Stimulated activated CD8-positive, alpha-beta memory T cell treated with anti-CD3 and anti-CD28 coated beads, Interleukin-12 subunit alpha, Interleukin-12 subunit beta, amount 100 ng/mL, for 24 hours (primary cell): ENCODE data around the gene ITIH2.
"Not testable (repeated sequence)": the region's sequence is repeated elsewhere in the genome, so short reads cannot be mapped to it uniquely, and the experiment has no call there.

ENCODE experiments used
- DNase-seq: peaks from one replicate; pipeline ENCODE4 v3.0.0-alpha.2; 2020; ENCODE audit errors: extremely low read depth

Gene ITIH2

GRCh38 chr10:7748637-7749036 lies 45.5 kb downstream of the ITIH2 start:
- DNase-seq: not testable (repeated sequence)

- DNase-seq: no peak
Observed at GRCh38 chr10:7750222-7750621, 47.1 kb downstream of the ITIH2 start.

DNA sequence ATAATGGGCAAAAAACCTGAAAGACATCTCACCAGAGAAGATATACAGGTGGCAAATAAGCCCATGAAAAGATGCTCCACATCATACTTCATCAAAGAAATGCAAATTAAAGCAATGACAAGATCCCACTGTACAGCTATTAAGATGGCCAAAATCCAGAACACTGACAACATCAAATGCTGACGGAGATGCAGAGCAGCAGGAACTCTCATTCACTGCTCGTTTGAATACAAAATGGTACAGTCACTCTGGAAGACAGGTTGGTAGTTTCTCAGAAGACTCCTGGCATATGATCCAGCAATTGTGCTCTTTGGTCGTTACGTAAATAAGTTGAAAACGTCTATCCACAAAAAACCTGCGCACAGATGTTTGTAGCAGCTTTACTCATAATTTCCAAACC lies 49.1 kb downstream of the ITIH2 start:
- DNase-seq: no peak

GRCh38 chr10:7755103-7755502 lies 52.0 kb downstream of the ITIH2 start:
- no peak for DNase-seq

DNA sequence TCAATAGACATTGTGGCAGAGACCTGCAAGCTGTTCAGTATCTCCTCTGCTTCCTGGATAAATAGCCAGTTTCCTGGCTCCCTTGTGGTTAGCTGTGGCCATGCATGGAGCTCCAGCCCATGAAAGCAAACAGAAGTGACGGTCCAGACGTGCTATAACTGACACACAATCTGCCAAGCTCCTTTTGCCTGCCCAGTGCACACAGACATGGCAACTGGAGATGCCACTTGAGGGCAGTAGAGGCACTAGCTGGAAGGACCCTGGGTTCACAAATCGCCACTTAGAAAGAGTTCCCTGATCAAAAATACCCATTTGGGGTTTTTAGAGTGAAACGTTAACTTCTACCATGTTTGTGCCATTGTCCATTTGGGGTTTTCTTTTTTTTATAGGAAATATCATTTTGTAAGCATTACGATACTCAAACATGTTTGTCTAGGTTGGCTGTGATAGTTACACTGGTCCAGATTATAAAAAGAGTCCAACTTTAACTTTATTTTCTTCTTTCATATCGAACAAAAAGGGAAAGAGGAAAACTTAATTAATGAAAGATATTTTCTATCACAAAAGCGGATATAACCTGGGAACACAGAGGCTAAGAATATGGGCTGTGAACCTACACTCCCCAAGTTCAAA lies 53.4 kb downstream of the ITIH2 start:
- no peak for DNase-seq

DNA sequence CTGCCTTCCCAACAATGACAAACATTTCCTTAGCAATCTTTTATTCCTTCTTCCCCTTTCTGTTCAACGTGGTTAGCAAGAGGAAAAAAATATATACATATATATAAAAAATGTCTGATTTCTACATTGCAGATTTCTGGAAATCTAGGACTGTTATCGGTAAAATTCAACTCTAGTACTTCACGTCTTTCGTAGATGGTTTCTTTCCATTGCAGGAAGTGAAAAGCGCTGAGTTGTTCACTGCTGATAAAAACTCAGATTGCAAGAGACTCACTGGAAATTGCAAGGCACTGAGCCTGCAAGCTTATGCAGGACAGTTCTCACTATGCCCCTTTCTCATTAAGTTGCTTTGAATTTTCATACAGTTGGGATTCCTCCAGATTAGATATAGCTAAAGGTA lies 60.8 kb downstream of the ITIH2 start:
- no peak for DNase-seq

DNA sequence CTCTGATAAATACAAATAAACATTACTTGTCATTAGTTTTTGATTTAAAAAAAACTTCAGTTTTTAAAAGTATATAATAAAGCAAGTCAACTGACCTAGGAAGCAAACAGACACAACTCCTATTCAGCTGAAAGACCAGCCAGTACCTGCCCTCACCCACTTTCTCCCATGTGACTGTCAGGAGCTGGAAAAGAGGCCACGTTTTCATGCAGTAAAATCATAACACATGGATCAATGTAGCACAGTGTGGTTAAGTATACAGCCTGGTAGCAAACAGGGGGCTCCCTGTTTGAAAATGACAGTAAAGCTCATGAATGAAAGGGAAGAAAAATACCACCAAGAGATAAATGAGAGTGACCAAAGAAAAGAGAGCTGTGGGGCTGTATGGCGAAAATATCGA lies 63.1 kb downstream of the ITIH2 start:
- DNase-seq: no peak

DNA sequence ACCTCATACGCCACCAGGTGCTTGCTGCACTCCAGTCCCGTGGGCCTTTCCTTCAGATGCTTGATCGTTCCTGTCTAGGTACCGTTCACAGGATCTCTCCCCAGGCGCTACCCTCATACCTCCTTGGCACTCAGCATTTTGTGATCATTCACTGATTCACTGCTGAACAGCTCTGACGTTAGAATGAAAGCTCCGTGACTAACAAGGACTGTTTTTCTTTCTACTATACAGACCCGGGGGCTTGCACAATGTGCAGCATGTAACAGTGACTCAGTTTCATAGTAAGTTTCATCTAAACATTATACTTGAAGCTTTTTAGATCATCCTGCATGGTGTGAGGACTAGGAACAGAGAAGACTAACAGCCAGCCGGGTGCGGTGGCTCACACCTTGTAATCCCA lies 64.1 kb downstream of the ITIH2 start:
- DNase-seq: no peak

GRCh38 chr10:7768417-7768816 lies 65.3 kb downstream of the ITIH2 start:
- DNase-seq: no peak

DNA sequence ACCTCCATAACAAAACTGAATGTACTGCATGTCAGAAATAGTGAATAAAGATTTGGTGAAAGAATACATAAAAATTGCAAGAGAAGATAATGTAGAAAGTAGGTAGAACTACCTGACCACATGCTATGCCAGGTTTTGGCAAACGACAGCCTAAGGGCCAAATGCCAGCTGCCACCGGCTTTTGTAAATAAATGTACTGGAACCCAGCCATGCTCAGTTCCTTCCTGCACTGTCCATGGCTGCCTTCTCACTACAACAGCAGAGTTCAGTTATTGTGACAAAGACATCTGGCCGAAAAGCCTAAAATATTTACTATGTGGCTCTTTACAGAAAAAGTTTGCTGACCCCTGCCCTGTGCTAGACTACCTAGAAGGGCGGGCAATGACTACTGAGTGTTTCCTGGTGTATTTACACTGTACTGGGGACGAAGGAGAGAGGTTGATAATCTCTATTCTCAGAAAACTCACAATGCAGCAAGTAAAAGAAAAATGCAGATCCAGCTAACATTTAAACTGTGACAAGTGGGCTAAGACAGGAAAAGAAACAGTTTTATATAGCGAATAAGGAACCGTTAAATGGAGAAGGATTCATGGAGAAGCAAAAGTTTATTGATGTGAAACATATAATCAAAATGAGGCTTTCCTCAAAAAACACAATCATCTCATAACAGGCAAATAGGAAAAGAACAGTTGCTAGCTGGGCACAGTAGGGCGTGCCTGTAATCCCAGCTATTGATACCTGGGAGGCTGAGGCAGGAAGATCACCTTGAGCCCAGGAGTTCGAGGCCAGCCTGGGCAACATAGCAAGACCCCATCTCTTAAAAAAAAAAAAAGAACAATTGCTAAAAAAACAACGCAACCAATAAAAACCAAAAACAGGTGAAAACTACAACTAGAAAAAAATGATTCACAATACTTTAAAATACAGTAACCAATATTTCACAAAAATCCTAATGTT lies 71.0 kb downstream of the ITIH2 start:
- DNase-seq: no peak

GRCh38 chr10:7776777-7777176 lies 73.7 kb downstream of the ITIH2 start:
- no peak for DNase-seq

GRCh38 chr10:7782194-7782593 lies 79.1 kb downstream of the ITIH2 start:
- not testable (repeated sequence) for DNase-seq

DNA sequence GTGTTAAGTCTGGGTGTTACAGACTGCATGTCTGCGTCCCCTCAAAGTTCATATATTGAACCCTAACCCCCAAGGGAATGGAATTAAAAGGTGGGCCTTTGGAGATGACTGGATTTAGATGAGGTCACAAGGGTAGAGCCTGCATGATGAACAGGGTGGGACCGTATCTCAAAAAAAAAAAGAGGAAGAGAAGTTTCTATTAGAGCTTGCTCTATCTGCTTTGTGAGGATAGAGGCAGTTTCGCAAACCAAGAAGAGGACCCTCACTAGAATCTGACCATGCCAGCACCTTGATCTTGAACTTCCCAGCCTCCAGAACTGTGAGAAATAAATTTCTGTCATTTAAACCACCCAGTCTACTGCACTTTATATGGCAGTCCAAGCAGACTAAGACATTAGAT lies 83.3 kb downstream of the ITIH2 start:
- no peak for DNase-seq

GRCh38 chr10:7787150-7787856 lies 84.2 kb downstream of the ITIH2 start:
- no peak for DNase-seq

- peak; percentile 95 for DNase-seq
Observed at GRCh38 chr10:7787857-7788638, 84.9 kb downstream of the ITIH2 start, which contains the start of the genes ATP5F1C and KIN. TSS of gene ATP5F1C (plus strand) at chr10:7788177. CDS start at chr10:7788208, 31 bp downstream. TSS of gene KIN (minus strand) at chr10:7787993. CDS start at chr10:7787933, 60 bp downstream.

- DNase-seq: no peak
Observed at GRCh38 chr10:7788639-7789286, 85.6 kb downstream of the ITIH2 start.

DNA sequence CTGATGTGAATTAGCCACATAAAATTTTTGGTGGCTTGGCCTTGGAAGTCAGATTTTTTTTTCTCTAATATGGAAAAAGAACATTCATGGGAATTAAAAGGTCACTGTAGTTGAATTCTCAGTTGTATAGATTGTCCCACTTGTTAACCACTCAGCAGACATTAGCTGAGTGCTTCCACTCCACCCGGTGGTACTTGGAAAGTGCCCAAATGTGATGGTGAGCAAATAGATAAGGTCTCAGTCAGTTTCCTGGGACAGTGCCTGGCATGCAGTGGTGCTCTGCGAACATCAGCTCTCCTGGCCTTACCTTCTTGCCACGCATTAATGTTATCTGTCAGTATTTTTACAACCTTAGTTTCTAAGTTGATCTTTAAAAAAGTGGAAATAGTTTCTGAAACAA lies 86.3 kb downstream of the ITIH2 start:
- no peak for DNase-seq

GRCh38 chr10:7792541-7792940 lies 89.4 kb downstream of the ITIH2 start:
- DNase-seq: no peak

DNA sequence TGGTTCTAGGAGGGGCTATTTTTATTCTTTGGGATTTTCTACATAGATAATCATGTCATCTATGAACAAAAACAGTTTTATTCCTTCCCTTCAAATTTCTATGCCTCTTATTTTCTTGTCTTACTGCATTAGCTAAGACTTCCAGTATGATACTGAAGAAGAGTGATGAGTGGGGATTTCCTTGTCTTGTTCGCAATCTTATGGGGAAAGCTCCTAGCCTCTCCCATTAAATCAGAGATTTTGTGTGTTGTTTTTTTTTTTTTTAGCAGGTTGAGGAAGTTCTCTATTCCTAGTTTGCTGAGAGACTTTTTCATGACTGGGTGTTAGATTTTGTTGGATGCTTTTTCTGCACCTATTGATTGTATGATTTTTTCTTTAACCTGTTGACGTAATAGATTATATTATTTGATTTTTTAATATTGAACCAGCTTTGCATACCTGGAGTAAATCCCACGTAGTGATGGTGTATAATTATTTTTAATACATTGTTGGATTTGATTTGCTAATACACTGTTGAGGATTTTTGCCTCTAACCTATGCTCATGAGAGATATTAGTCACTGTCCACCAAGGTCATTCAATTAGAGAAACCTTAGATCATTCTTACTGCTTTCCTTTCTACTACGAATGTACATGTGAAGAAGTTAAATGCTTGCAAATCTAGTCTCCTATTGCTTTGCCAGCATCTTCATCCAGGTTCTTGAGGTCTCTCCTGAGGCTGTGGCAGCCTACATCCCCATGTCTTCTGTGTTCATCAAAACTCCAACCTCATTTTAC lies 91.3 kb downstream of the ITIH2 start:
- no peak for DNase-seq

GRCh38 chr10:7795605-7796004 lies 92.5 kb downstream of the ITIH2 start:
- no peak for DNase-seq
